Measurements from ENCODE around the gene IFITM1. TPM values are rescaled to one million over a fixed set of nuclear protein-coding genes. Genes with fewer than 3 reads are reported as not detected.

Gene IFITM1
- total and polyA plus RNA-seq, 2 of the 13 experiments (the other 11 are each of a cell fraction or from before 2014, with no cell fraction given), result 0.38 to 11.1 TPM

DNA sequence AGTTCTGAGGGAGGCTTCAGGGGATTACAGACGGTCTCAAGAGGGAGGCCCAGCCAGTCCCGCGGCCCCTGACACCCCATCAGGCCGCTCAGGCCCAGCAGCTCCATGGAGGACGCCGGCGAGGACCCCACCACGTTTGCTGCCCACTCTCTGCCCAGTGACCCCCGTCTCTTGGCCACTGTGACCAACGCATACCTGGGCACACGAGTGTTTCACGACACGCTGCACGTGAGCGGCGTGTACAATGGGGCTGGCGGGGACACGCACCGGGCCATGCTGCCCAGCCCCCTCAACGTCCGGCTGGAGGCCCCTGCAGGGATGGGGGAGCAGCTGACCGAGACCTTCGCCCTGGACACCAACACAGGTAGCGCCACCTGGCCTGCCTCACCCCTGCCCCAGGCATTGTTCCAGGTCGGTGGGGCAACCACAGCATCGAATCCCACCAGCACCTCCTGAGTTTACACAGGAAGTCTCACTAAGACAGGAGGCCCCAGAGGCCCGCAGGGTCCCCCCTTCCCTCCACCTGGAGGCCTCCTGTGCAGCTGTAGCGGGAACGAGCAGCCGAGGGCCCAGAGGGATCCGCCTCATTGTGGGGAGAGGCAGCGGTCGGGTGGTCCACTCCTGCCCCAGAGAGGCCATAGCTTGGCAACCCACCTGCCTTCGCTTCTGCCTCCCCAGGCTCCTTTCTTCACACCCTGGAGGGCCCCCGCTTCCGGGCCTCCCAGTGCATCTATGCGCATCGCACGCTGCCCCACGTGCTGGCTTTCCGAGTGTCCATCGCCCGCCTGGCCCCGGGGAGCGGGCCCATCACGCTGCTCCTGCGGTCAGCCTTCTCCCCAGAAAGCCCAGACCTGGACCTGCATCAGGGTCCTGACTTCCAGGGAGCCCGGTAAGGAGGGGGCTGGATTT lies 23.9 kb upstream of the IFITM1 start:
- peaks cover 5 to 33% of the 10 kb centered on the region in 2 experiments; a peak in 4 of 5 replicates for H3K27me3 ChIP-seq (ENCODE audit: control insufficient read depth in 1 of 2, insufficient read depth in 2 of 2, low read length in 2 of 2)
- 95% methylated on average over 23 of the region's 48 CpGs for whole genome bisulfite sequencing (ENCODE audit: low lambda C conversion rate)
- H3K36me3 ChIP-seq (replicated peaks in 1 of 2; ENCODE audit: control insufficient read depth in 1 of 2, insufficient read depth in 2 of 2, low read length in 2 of 2), result 0 out of 5 replicates have a peak, but pooled peaks cover 0 to 2% of the 10 kb centered on the region in 2 experiments
- DNase-seq (ENCODE audit: low spot score) (no peak), FAIRE-seq (no peak), ATAC-seq (no peak)
- CTCF ChIA-PET (ENCODE audit: low intra/inter-chr PET ratio, low total read pairs), result no interaction called here
- peaks cover 27% of the 10 kb centered on the region for H3K4me1 ChIP-seq (ENCODE audit: insufficient read depth, low read length)
- H3K9ac ChIP-seq (ENCODE audit: insufficient read depth, low read depth, low read length), result peak overlapping the region; percentile 55; the same call in 1 of the 2 replicates
- peak overlapping the region; percentile 72 for H3K4me2 ChIP-seq (ENCODE audit: low read depth, low read length)
- H3K4me3 ChIP-seq (replicated peaks in 1 of 3; ENCODE audit: insufficient read depth in 1 of 3, low read depth in 2 of 3, low read length in 3 of 3), result peak overlapping the region in 2 of 3 experiments; percentile 2 to 57; a peak in 3 of 6 replicates
- H4K20me1 ChIP-seq (ENCODE audit: insufficient read depth, low read length), result no peaks in the 10 kb centered on the region
- H3K27ac ChIP-seq (ENCODE audit: extremely low read length, insufficient read depth, low read length), result no peak overlapping the region
- POLR2A ChIA-PET, result no interaction called here
- H3K9me3 ChIP-seq (ENCODE audit: low read length), result no peaks in the 10 kb centered on the region
- H3K79me2 ChIP-seq (ENCODE audit: insufficient read depth, low read length), result no peaks in the 10 kb centered on the region
- intact Hi-C loops (cut with micrococcal nuclease; ENCODE audit: unreplicated experiment) (no loop called here), in situ Hi-C loops (cut with HindIII; ENCODE audit: extremely low pct_ligation_motif_present, low pct_unique_long_range_greater_than_20kb) (no loop called here)
- no peak overlapping the region for H2AFZ ChIP-seq (ENCODE audit: low read length)
- BruUV-seq (replicated peaks), result TSS peak; percentile 62
- TF ChIP-seq ZBTB38 (CRISPR knock-in tag; IDR thresholded peaks at IDR 0.05) (peak; percentile 95), ZNF841 (CRISPR knock-in tag; IDR thresholded peaks at IDR 0.05; ENCODE audit: borderline replicate concordance) (no peak), ZNF724P (CRISPR knock-in tag; IDR thresholded peaks at IDR 0.05; ENCODE audit: borderline replicate concordance) (no peak), SOX6 (IDR thresholded peaks at IDR 0.05) (no peak), SOX6 (CRISPR knock-in tag; IDR thresholded peaks at IDR 0.05) (0 out of 2 replicates have a peak, but pooled peaks have one; percentile 28), ZFY (CRISPR knock-in tag; IDR thresholded peaks at IDR 0.05) (0 out of 2 replicates have a peak, but pooled peaks have one; percentile 18), ZSCAN25 (CRISPR knock-in tag; IDR thresholded peaks at IDR 0.05) (peak; percentile 98), HOXA7 (CRISPR knock-in tag; IDR thresholded peaks at IDR 0.05) (no peak)
- TF ChIP-seq, protein P1, sequence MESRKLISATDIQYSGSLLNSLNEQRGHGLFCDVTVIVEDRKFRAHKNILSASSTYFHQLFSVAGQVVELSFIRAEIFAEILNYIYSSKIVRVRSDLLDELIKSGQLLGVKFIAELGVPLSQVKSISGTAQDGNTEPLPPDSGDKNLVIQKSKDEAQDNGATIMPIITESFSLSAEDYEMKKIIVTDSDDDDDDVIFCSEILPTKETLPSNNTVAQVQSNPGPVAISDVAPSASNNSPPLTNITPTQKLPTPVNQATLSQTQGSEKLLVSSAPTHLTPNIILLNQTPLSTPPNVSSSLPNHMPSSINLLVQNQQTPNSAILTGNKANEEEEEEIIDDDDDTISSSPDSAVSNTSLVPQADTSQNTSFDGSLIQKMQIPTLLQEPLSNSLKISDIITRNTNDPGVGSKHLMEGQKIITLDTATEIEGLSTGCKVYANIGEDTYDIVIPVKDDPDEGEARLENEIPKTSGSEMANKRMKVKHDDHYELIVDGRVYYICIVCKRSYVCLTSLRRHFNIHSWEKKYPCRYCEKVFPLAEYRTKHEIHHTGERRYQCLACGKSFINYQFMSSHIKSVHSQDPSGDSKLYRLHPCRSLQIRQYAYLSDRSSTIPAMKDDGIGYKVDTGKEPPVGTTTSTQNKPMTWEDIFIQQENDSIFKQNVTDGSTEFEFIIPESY (CRISPR knock-in tag; IDR thresholded peaks at IDR 0.05), result peak; percentile 88
- TF ChIP-seq, protein P2, sequence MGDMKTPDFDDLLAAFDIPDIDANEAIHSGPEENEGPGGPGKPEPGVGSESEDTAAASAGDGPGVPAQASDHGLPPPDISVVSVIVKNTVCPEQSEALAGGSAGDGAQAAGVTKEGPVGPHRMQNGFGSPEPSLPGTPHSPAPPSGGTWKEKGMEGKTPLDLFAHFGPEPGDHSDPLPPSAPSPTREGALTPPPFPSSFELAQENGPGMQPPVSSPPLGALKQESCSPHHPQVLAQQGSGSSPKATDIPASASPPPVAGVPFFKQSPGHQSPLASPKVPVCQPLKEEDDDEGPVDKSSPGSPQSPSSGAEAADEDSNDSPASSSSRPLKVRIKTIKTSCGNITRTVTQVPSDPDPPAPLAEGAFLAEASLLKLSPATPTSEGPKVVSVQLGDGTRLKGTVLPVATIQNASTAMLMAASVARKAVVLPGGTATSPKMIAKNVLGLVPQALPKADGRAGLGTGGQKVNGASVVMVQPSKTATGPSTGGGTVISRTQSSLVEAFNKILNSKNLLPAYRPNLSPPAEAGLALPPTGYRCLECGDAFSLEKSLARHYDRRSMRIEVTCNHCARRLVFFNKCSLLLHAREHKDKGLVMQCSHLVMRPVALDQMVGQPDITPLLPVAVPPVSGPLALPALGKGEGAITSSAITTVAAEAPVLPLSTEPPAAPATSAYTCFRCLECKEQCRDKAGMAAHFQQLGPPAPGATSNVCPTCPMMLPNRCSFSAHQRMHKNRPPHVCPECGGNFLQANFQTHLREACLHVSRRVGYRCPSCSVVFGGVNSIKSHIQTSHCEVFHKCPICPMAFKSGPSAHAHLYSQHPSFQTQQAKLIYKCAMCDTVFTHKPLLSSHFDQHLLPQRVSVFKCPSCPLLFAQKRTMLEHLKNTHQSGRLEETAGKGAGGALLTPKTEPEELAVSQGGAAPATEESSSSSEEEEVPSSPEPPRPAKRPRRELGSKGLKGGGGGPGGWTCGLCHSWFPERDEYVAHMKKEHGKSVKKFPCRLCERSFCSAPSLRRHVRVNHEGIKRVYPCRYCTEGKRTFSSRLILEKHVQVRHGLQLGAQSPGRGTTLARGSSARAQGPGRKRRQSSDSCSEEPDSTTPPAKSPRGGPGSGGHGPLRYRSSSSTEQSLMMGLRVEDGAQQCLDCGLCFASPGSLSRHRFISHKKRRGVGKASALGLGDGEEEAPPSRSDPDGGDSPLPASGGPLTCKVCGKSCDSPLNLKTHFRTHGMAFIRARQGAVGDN (CRISPR knock-in tag; IDR thresholded peaks at IDR 0.05), result peak; percentile 42; the same call in 1 of the 2 replicates
- TF ChIP-seq, protein P3, sequence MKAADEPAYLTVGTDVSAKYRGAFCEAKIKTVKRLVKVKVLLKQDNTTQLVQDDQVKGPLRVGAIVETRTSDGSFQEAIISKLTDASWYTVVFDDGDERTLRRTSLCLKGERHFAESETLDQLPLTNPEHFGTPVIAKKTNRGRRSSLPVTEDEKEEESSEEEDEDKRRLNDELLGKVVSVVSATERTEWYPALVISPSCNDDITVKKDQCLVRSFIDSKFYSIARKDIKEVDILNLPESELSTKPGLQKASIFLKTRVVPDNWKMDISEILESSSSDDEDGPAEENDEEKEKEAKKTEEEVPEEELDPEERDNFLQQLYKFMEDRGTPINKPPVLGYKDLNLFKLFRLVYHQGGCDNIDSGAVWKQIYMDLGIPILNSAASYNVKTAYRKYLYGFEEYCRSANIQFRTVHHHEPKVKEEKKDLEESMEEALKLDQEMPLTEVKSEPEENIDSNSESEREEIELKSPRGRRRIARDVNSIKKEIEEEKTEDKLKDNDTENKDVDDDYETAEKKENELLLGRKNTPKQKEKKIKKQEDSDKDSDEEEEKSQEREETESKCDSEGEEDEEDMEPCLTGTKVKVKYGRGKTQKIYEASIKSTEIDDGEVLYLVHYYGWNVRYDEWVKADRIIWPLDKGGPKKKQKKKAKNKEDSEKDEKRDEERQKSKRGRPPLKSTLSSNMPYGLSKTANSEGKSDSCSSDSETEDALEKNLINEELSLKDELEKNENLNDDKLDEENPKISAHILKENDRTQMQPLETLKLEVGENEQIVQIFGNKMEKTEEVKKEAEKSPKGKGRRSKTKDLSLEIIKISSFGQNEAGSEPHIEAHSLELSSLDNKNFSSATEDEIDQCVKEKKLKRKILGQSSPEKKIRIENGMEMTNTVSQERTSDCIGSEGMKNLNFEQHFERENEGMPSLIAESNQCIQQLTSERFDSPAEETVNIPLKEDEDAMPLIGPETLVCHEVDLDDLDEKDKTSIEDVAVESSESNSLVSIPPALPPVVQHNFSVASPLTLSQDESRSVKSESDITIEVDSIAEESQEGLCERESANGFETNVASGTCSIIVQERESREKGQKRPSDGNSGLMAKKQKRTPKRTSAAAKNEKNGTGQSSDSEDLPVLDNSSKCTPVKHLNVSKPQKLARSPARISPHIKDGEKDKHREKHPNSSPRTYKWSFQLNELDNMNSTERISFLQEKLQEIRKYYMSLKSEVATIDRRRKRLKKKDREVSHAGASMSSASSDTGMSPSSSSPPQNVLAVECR (CRISPR knock-in tag; IDR thresholded peaks at IDR 0.05; ENCODE audit: borderline replicate concordance), result no peak
